Right lobe of liver (tissue), 6 donors: ENCODE measurements around the gene FILIP1. TPM values are rescaled to one million over a fixed set of nuclear protein-coding genes. Genes with fewer than 3 reads are reported as not detected.

Experiments used
- ATAC-seq, 4 donors: fragments of 200-7000 bp; cut with Tn5 transposase; one replicate each; pipeline ENCODE4 v1.9.1; 2020; ENCODE audit warnings: mild to moderate bottlenecking in 4 of 4, moderate library complexity in 4 of 4
- DNase-seq, 3 donors: peaks; one replicate each; pipeline ENCODE4 v3.0.0-alpha.2; 2020
- H3K27ac ChIP-seq, 3 donors: fragments of 200-600 bp; one replicate each; pipeline ENCODE4 v1.8.0; 2022
- H3K27me3 ChIP-seq, 2 donors: fragments of 200-600 bp; one replicate each; pipeline ENCODE4 v1.8.0; 2022
- H3K36me3 ChIP-seq, 4 donors: fragments of 200-600 bp; sonication (generic) in 1 of 4; one replicate each; pipeline versions ENCODE4 v1.5.1 to v1.8.0; 2017 to 2022; ENCODE audit warnings: control low read depth in 1 of 4
- H3K4me1 ChIP-seq, 4 donors: fragments of 200-600 bp; sonication (generic) in 1 of 4; one replicate each; pipeline versions ENCODE4 v1.5.1 to v1.8.0; 2017 to 2022; ENCODE audit warnings: control low read depth in 1 of 4
- H3K4me3 ChIP-seq, 3 donors: fragments of 200-600 bp; one replicate each; pipeline ENCODE4 v1.8.0; 2022
- H3K9me3 ChIP-seq, 4 donors: fragments of 200-600 bp; sonication (generic) in 1 of 4; one replicate each; pipeline versions ENCODE4 v1.5.1 to v1.8.0; 2017 to 2022; ENCODE audit warnings: control low read depth in 1 of 4
- CTCF ChIP-seq, 4 donors: fragments of 200-600 bp in 3 of 4; fragments of 450-650 bp in 1 of 4; IDR thresholded peaks; one replicate each; pipeline versions ENCODE4 v1.5.1 to v1.8.0; 2016 to 2022; ENCODE audit warnings: antibody characterized with exemption in 4 of 4, mild to moderate bottlenecking in 2 of 4
- POLR2A ChIP-seq: fragments of 450-650 bp; IDR thresholded peaks from one replicate; pipeline ENCODE4 v1.6.1; 2017; ENCODE audit warnings: antibody characterized with exemption, mild to moderate bottlenecking
- WGBS: methylation state at CpG from one replicate; pipeline ENCODE4 v1.1.6; 2018; ENCODE audit warnings: low coverage, low lambda C conversion rate; ENCODE audit not compliant: insufficient coverage; ENCODE audit errors: missing lambda C conversion rate; 5-methylcytosine and 5-hydroxymethylcytosine counted together
- intact Hi-C, 2 donors: fragments of 100-400 bp; cut with DNase I; formaldehyde crosslinking; loops; one replicate each; pipeline versions ENCODE4 v1.11.2 to v1.14.1; 2022
- total RNA-seq, 6 experiments: library from RNA; depleted of rRNA in 2 of 6; stranded (reverse); fragments of >200 nt in 2 of 6; fragmentation: NEBNext Ultra II Directional in 3 of 6; extraction: Animal tissue kit (Norgen Biotek cat#: 25700) in 3 of 6; gene quantifications; one replicate each; pipeline versions ENCODE4 v1.1.0 to v1.2.4, GENCODE V29; 2016 to 2023
- donor health status: DM: no; HTN: yes; CAD: no.
- donor health status: DM: no; HTN: no; CAD: no.
- donor health status: DM: no; HTN: no; CAD: no.
- donor health status: DM: no; HTN: yes; CAD: no.
- donor health status: DM: no; HTN: yes; CAD: no.

The FILIP1 gene
- total RNA-seq, 6 experiments from 2014 or later = 0.95 to 2.2 (median 1.6) TPM

GRCh38 chr6:75460681-75461080, 32.9 kb downstream of the FILIP1 start:
- Histone ChIP-seq H3K27ac (no peak overlapping the region), H3K4me1 (no peaks in the 10 kb centered on the region), H3K9me3 (no peaks in the 10 kb centered on the region), H3K27me3 (no peaks in the 10 kb centered on the region), H3K36me3 (no peaks in the 10 kb centered on the region), H3K4me3 (no peak overlapping the region)
- intact Hi-C loops = no loop called here
- no peak for TF ChIP-seq POLR2A
- TF ChIP-seq CTCF (IDR thresholded peaks at IDR 0.05) = no peak
- DNase-seq = no peak
- no peak for ATAC-seq
- WGBS = 21% methylated on average over 2 of the region's 2 CpGs

DNA sequence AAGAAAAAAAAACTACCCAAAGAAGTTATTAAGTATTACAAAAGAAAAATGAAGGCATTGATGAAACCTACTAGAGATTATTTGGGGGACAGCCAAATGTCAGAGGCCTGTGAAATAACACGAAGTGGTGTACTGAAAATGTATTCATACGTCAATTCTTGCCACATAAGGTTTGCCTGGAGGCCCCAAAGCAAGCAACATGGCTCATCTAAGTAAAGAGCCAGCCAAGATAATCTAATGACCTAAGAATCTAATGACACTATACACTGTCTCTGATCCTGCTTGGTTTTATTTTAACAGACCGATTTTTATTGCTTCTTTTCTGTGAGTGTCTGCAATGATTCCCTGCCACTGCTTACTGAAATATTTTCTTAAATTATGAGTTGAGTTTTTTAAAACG, 34.7 kb downstream of the FILIP1 start:
- ATAC-seq (no peak), DNase-seq (no peak)
- 31% methylated on average over 4 of the region's 4 CpGs for WGBS
- Histone ChIP-seq H3K9me3 (no peaks in the 10 kb centered on the region), H3K27me3 (no peaks in the 10 kb centered on the region), H3K4me3 (no peak overlapping the region), H3K27ac (no peak overlapping the region), H3K4me1 (no peaks in the 10 kb centered on the region), H3K36me3 (no peaks in the 10 kb centered on the region)
- TF ChIP-seq CTCF (IDR thresholded peaks at IDR 0.05) (no peak), POLR2A (no peak)
- intact Hi-C loops = no loop called here

GRCh38 chr6:75450903-75451302, 42.7 kb downstream of the FILIP1 start:
- no peaks in the 10 kb centered on the region for H3K4me1 ChIP-seq
- WGBS = 95% methylated on average over 3 of the region's 3 CpGs
- ATAC-seq (no peak), DNase-seq (no peak)
- no peaks in the 10 kb centered on the region for H3K36me3 ChIP-seq
- H3K4me3 ChIP-seq = no peak overlapping the region
- no peaks in the 10 kb centered on the region for H3K9me3 ChIP-seq
- no peak overlapping the region for H3K27ac ChIP-seq
- H3K27me3 ChIP-seq = no peaks in the 10 kb centered on the region
- intact Hi-C loops = no loop called here
- TF ChIP-seq POLR2A (no peak), CTCF (IDR thresholded peaks at IDR 0.05) (no peak)

DNA sequence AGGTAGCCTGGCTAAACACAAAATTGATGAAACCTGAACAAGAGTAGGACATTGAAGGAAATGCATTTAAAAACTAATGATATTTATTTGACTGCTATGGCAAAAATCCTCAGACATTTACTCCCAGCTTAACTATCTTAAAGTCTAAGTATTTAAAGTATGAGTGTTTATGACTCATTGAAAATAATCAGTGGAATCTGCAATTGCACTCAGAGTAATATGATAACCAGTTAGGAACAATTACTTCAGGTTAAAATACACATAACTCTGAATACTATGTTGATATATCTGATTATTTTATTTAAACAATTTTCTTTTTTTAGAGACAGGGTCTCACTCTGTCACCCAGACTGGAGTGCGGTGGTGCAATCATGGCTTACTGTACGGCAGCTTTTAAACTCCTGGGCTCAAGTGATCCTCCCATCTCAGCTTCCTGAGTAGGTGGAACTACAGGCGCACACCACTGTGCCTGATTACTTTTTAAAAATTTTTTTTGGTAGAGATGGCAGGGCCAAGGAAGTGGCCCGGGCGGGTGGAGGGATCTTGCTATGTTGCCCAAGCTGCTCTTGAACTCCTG, 43.9 kb downstream of the FILIP1 start:
- WGBS = 71% methylated on average over 5 of the region's 5 CpGs
- ATAC-seq = no peak
- no peak for DNase-seq
- no peak overlapping the region for H3K27ac ChIP-seq
- no peak overlapping the region for H3K4me3 ChIP-seq
- no peaks in the 10 kb centered on the region for H3K9me3 ChIP-seq
- H3K36me3 ChIP-seq = no peaks in the 10 kb centered on the region
- H3K4me1 ChIP-seq = no peaks in the 10 kb centered on the region
- intact Hi-C loops = no loop called here
- H3K27me3 ChIP-seq = no peaks in the 10 kb centered on the region
- no peak for TF ChIP-seq POLR2A
- TF ChIP-seq CTCF (IDR thresholded peaks at IDR 0.05) = no peak
